Testis (tissue), 3 donors: ENCODE measurements around the gene FBXO31. TPM values are rescaled to one million over a fixed set of nuclear protein-coding genes. Genes with fewer than 3 reads are reported as not detected.

ENCODE experiments used
- DNase-seq: peaks from one replicate; pipeline ENCODE4 v3.0.0-alpha.2; 2019
- H3K27ac ChIP-seq, 2 donors: fragments of 200-600 bp; sonication (generic); one replicate each; pipeline ENCODE4 v1.5.1; 2019
- H3K27me3 ChIP-seq: fragments of 200-600 bp; sonication (generic); one replicate; pipeline ENCODE4 v1.5.1; 2019
- H3K36me3 ChIP-seq: fragments of 200-600 bp; sonication (generic); one replicate; pipeline ENCODE4 v1.5.1; 2017; ENCODE audit warnings: low read depth; ENCODE audit errors: missing control alignments
- H3K4me1 ChIP-seq: fragments of 200-600 bp; sonication (generic); one replicate; pipeline ENCODE4 v1.5.1; 2019
- H3K4me3 ChIP-seq, 2 donors: fragments of 200-600 bp; sonication (generic); one replicate each; pipeline ENCODE4 v1.5.1; 2017 to 2019
- H3K9me3 ChIP-seq: fragments of 200-600 bp; sonication (generic); one replicate; pipeline ENCODE4 v1.5.1; 2017
- CTCF ChIP-seq, 3 experiments: fragments of 450-650 bp in 2 of 3; fragments of 200-600 bp in 1 of 3; sonication (generic) in 1 of 3; IDR thresholded peaks; one replicate each; pipeline ENCODE4 v1.5.1; 2016 to 2019; ENCODE audit warnings: antibody characterized with exemption in 3 of 3, mild to moderate bottlenecking in 2 of 3, moderate library complexity in 1 of 3
- POLR2A ChIP-seq: fragments of 450-650 bp; IDR thresholded peaks from one replicate; pipeline ENCODE4 v1.6.1; 2017; ENCODE audit warnings: antibody characterized with exemption, mild to moderate bottlenecking, moderate library complexity
- WGBS, 2 donors: methylation state at CpG; one replicate each; pipeline ENCODE4 v1.1.5; 2018; 5-methylcytosine and 5-hydroxymethylcytosine counted together
- intact Hi-C: fragments of 100-400 bp; cut with DNase I; formaldehyde crosslinking; loops from one replicate; pipeline ENCODE4 v1.15.1; 2023; ENCODE audit warnings: low total_unique reads
- polyA plus RNA-seq: library from polyadenylated mRNA; stranded (reverse); fragments of 350-450 nt; fragmentation: Illumina TruSeq; extraction: RNeasy Lipid Tissue Mini Kit (QIAGEN cat#74804); gene quantifications from one replicate; pipeline ENCODE4 v1.2.3, GENCODE V29; 2014; ENCODE audit warnings: low read depth, low replicate concordance; ENCODE audit not compliant: insufficient read depth
- total RNA-seq, 2 donors: library from RNA; depleted of rRNA; stranded (reverse); fragments of >200 nt; gene quantifications; one replicate each; pipeline ENCODE4 v1.2.3, GENCODE V29; 2016

The FBXO31 gene
- total and polyA plus RNA-seq, 3 donors from 2014 or later = 73.9 to 215 (median 115) TPM

DNA sequence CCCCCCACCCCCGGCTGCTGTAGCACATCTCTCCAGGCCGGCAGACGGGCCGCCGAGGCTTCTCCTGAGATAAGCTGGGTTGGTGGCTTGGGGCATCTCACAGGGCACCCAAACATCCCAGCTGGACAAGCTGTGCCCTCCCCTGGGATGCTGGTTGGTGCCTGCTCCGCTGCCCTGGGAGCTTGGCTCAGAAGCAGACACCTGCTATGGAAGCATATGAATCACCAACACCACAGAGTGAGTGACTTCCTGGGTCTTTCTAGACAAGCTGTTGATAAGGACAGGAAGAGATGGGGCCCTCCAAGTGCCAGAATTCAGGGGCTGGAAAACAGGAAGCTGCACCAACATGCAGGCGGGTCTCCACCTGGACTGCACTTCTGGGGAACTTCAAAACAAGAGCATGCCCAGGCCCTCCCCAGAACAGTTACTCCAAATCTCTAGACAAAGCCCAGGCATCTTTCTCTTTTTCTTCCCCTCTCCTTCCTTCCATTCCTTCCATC lies 80.1 kb downstream of the FBXO31 start:
- intact Hi-C loops = no loop called here
- Histone ChIP-seq H3K9me3 (no peaks in the 10 kb centered on the region), H3K36me3 (no peaks in the 10 kb centered on the region), H3K27ac (no peak overlapping the region), H3K4me3 (no peak overlapping the region), H3K27me3 (no peaks in the 10 kb centered on the region), H3K4me1 (no peaks in the 10 kb centered on the region)
- DNase-seq = no peak
- TF ChIP-seq POLR2A (no peak), CTCF (IDR thresholded peaks at IDR 0.05) (no peak)
- 78 to 90% methylated on average over 1 to 7 of the region's 7 CpGs for WGBS, 2 donors

DNA sequence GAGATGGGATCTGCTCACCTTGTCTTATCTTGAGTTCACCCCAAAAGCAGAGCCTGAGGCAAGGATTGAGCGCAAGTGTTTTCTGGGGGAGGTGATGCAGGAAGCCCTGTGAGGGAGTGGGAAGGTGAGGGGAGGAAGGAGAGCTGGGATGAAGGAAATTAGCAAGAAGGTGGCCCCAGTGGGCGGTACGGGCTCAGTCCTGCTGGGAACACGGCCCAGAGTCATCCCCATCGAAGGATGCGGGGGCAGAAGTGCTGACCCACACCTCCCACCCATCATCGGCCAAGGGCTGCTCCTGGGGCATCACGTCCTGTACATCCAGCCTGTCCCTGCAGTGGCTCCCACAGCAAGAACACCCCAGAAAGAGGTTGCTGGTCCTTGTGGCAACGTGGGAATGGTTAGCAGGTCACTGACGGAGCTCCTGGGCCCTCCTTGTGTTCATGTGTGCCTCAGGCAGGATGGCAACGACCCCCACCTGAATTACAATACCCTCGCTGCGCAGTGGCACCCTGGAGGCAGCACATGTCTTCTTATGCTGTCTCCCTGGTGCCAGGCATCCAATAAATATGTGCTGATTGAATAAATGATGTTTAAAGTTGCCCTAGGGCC lies 84.6 kb downstream of the FBXO31 start:
- 81 to 89% methylated on average over 13 of the region's 13 CpGs for WGBS, 2 donors
- no peak for DNase-seq

DNA sequence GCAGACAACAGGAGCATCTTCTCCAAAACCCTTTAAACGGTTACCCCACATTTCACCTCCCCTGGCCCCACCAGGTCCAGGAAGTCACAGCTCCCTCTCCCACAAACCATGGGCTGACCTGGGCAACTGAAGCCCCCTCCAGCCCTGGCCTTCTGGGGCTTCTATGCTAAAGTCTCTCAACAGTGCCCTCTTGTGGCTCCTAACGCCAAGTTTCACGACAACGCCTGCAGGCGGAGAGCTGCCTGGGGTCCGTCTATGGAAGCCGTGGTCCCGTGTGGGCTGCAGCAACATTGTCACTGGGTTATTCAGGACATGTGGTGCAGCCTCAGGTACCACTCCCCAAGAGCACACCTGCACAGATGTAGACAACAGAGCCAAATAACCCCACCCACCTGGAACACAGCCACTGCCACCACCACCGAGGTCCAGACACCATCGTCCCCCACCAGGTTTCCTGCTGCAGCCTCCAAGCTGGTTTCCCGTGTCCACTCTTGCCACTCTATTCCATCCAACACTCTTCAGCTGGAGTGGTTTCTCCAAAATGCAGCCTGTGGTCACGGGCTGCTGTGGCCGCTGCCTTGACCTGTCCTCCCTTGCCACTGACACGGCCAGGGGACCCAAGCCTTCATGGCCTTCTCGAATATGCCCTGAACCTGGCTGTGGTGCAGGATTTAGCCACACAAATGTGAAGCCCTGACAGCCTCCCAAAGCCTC lies 85.5 kb downstream of the FBXO31 start:
- peak in 1 of 3 experiments; percentile 54 for TF ChIP-seq CTCF (IDR thresholded peaks at IDR 0.05)
- no peak for TF ChIP-seq POLR2A
- 67 to 73% methylated on average over 13 to 15 of the region's 15 CpGs for WGBS, 2 donors
- H3K27me3 ChIP-seq = no peaks in the 10 kb centered on the region
- H3K4me3 ChIP-seq = no peak overlapping the region
- H3K4me1 ChIP-seq = no peaks in the 10 kb centered on the region
- no peaks in the 10 kb centered on the region for H3K36me3 ChIP-seq
- intact Hi-C loops = no loop called here
- DNase-seq = peak; percentile 38
- H3K9me3 ChIP-seq = no peaks in the 10 kb centered on the region
- no peak overlapping the region for H3K27ac ChIP-seq

More for the DNA sequence above, 84.6 kb downstream of the FBXO31 start:
- Histone ChIP-seq H3K9me3 (no peaks in the 10 kb centered on the region), H3K36me3 (no peaks in the 10 kb centered on the region), H3K4me1 (no peaks in the 10 kb centered on the region), H3K4me3 (no peak overlapping the region), H3K27ac (no peak overlapping the region), H3K27me3 (no peaks in the 10 kb centered on the region)
- intact Hi-C loops = no loop called here
- TF ChIP-seq CTCF (IDR thresholded peaks at IDR 0.05) (no peak), POLR2A (no peak)

DNA sequence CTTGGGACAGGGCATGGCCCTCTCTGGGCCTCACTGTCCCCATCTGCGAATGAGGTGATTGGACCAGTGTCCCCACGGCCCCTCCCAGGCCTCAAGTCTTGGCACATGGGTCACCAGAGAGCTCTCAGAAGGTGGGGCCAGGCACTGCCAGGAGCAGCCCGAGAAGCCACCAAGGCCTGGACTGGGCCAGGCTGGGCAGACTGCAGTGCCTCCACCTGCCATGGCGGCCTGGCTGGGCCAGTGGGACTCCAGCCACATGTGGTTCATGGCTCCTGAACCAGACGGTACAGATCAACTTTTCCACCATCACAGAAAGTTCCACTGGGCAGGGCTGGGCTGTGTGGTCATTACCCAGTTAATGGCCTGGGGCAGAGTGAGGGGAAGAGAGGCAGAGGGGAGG lies 86.2 kb downstream of the FBXO31 start:
- H3K4me1 ChIP-seq = no peaks in the 10 kb centered on the region
- 40 to 85% methylated on average over 1 to 5 of the region's 5 CpGs for WGBS, 2 donors
- TF ChIP-seq POLR2A = no peak
- no peak for TF ChIP-seq CTCF (IDR thresholded peaks at IDR 0.05)
- DNase-seq = no peak
- H3K27ac ChIP-seq = no peak overlapping the region
- H3K9me3 ChIP-seq = no peaks in the 10 kb centered on the region
- H3K4me3 ChIP-seq = no peak overlapping the region
- intact Hi-C loops = no loop called here
- no peaks in the 10 kb centered on the region for H3K36me3 ChIP-seq
- H3K27me3 ChIP-seq = no peaks in the 10 kb centered on the region
